ENCODE results near the gene ABCG5. TPM values are rescaled to one million over a fixed set of nuclear protein-coding genes. Genes with fewer than 3 reads are reported as not detected.

The ABCG5 gene
- total and polyA plus RNA-seq, 8 donors, result 0.06 TPM; not detected in 7

- no peaks in the 10 kb centered on the region for H3K27me3 ChIP-seq
- H3K4me1 ChIP-seq, result peaks cover 0 to 11% (median 7%) of the 10 kb centered on the region in 3 donors
- ATAC-seq (no peak), DNase-seq (no peak), FAIRE-seq (no peak)
- TF ChIP-seq CTCF (IDR thresholded peaks at IDR 0.05), result no peak
- H3K36me3 ChIP-seq, result no peaks in the 10 kb centered on the region
- H3K9me3 ChIP-seq, result no peaks in the 10 kb centered on the region
- WGBS, 2 donors, result 90% methylated on average over 3 of the region's 3 CpGs
- no peak overlapping the region for H3K27ac ChIP-seq
- H3K4me3 ChIP-seq, result no peak overlapping the region
- intact Hi-C loops (cut with DNase I), result no loop called here
These were observed 23.9 kb downstream of the ABCG5 start for GRCh38 chr2:43814711-43815110.

GRCh38 chr2:43812947-43813346 lies 25.7 kb downstream of the ABCG5 start:
- Histone ChIP-seq H3K27ac (no peak overlapping the region), H3K4me3 (no peak overlapping the region), H3K9me3 (no peaks in the 10 kb centered on the region), H3K4me1 (peaks cover 0 to 3% (median 0%) of the 10 kb centered on the region in 3 donors), H3K27me3 (no peaks in the 10 kb centered on the region), H3K36me3 (no peaks in the 10 kb centered on the region)
- 68 to 71% methylated on average over 2 of the region's 2 CpGs for WGBS, 2 donors
- DNase-seq (no peak), FAIRE-seq (no peak), ATAC-seq (no peak)
- intact Hi-C loops (cut with DNase I), result no loop called here
- no peak for TF ChIP-seq CTCF (IDR thresholded peaks at IDR 0.05)

- ATAC-seq, result no peak
- Histone ChIP-seq H3K9me3 (no peaks in the 10 kb centered on the region), H3K4me3 (no peak overlapping the region), H3K36me3 (no peaks in the 10 kb centered on the region), H3K27ac (no peak overlapping the region), H3K27me3 (no peaks in the 10 kb centered on the region), H3K4me1 (peaks cover 0 to 3% (median 0%) of the 10 kb centered on the region in 3 donors)
- no peak for DNase-seq
- TF ChIP-seq CTCF (IDR thresholded peaks at IDR 0.05), result no peak
- WGBS, 2 donors, result 82 to 95% methylated on average over 2 of the region's 2 CpGs
- intact Hi-C loops (cut with DNase I), result no loop called here
- no peak for FAIRE-seq
These were observed 26.6 kb downstream of the ABCG5 start for GRCh38 chr2:43812006-43812405.

GRCh38 chr2:43810888-43811287 lies 27.8 kb downstream of the ABCG5 start:
- no peaks in the 10 kb centered on the region for H3K9me3 ChIP-seq
- H3K36me3 ChIP-seq, result no peaks in the 10 kb centered on the region
- H3K27me3 ChIP-seq, result no peaks in the 10 kb centered on the region
- H3K4me1 ChIP-seq, result peaks cover 0 to 13% (median 7%) of the 10 kb centered on the region in 3 donors
- no peak for TF ChIP-seq CTCF (IDR thresholded peaks at IDR 0.05)
- intact Hi-C loops (cut with DNase I), result no loop called here
- ATAC-seq (no peak), FAIRE-seq (no peak), DNase-seq (no peak)
- H3K4me3 ChIP-seq, result no peak overlapping the region
- no peak overlapping the region for H3K27ac ChIP-seq
- 57 to 83% methylated on average over 1 of the region's 1 CpG for WGBS, 2 donors

- no peak for FAIRE-seq
- intact Hi-C loops (cut with DNase I), result no loop called here
- WGBS, 2 donors, result 66 to 73% methylated on average over 2 of the region's 2 CpGs
- Histone ChIP-seq H3K9me3 (no peaks in the 10 kb centered on the region), H3K4me3 (no peak overlapping the region), H3K4me1 (peaks cover 0 to 16% (median 8%) of the 10 kb centered on the region in 3 donors), H3K36me3 (no peaks in the 10 kb centered on the region), H3K27ac (no peak overlapping the region), H3K27me3 (no peaks in the 10 kb centered on the region)
- no peak for TF ChIP-seq CTCF (IDR thresholded peaks at IDR 0.05)
- no peak for ATAC-seq
- no peak for DNase-seq
These were observed 28.2 kb downstream of the ABCG5 start for GRCh38 chr2:43810452-43810851.
